GM12873 (cell line): ENCODE results near the gene FBXO11.

ENCODE experiments used
- TF ChIP-seq, protein P1 (sequence below): IDR thresholded peaks from 2 replicates; pipeline ENCODE4 v1.5.1; 2012; ENCODE audit warnings: low read depth, mild to moderate bottlenecking, moderate library complexity, low read length, control low read depth; ENCODE audit not compliant: insufficient read depth; ENCODE audit errors: missing control alignments

Gene FBXO11

DNA sequence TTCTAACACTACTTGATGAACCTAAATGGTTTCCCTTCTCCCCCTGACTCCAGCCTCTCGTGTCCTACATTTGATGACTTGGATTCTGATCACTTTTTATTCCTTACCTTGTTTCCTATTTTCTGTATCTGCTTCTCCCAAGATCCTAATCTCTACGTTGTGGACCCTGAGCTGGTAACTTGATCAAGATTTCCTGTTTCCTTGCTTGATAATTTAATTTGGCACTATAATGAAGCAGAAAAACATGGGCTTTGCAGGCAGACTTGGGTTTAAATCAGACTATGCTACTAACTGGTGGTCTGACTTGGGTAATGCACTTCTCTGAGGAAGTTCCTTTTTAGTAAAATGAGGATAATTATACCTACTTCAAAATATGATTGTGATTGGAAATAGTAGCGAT is 11.7 kb upstream of the FBXO11 start:
- TF ChIP-seq, protein P1, sequence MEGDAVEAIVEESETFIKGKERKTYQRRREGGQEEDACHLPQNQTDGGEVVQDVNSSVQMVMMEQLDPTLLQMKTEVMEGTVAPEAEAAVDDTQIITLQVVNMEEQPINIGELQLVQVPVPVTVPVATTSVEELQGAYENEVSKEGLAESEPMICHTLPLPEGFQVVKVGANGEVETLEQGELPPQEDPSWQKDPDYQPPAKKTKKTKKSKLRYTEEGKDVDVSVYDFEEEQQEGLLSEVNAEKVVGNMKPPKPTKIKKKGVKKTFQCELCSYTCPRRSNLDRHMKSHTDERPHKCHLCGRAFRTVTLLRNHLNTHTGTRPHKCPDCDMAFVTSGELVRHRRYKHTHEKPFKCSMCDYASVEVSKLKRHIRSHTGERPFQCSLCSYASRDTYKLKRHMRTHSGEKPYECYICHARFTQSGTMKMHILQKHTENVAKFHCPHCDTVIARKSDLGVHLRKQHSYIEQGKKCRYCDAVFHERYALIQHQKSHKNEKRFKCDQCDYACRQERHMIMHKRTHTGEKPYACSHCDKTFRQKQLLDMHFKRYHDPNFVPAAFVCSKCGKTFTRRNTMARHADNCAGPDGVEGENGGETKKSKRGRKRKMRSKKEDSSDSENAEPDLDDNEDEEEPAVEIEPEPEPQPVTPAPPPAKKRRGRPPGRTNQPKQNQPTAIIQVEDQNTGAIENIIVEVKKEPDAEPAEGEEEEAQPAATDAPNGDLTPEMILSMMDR, result no peak

DNA sequence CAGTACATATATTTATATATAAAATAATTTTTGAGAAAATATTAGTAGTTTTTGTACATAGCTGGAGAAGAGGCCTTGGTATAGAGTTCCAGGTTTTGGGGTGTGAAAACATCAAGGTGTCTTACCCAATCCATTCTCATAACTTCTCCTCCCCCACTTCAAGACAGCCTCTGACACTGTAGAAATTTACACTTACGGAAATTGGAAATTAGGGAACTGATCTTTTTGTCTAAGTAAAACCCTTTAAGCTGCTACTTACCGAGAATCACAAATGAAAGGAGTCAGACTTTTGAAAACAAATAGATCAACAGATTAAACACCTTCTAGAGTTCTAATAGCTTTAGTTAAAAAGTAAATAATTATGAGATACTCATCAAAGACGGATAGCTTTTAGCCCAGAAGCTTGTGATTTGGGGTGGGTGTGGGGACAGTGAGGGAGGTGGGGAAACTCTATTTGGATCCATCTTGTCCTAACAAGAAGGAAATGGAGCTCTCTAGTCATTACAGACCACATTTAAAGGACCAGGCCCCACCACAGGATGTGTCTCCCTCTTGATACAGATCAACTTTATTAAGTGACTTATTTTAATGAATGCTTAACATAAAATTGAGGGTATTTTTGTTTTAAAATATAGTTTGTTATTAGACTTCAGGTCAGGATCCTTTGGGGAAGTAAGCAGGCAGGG is 11.1 kb upstream of the FBXO11 start:
- TF ChIP-seq, protein P1, result no peak

DNA sequence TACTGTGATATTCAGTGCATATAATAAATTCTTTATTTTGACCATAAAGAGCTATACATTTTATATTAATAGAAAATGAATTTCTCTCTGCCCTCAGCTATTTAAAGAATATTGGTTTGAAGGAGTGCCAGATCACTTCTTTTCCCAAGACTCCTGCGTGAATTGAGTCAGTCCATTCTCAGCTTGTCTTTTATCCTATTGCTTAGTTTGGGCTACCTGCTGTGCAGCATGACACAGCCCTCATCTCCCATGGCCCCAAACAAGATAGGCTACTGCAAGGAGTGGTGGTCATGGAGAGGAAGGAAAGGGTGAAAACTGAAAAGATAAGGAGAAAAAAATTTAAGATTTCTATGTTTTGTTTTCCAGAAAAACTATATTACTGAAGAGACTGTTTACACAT is 10.1 kb upstream of the FBXO11 start:
- TF ChIP-seq, protein P1, result no peak

DNA sequence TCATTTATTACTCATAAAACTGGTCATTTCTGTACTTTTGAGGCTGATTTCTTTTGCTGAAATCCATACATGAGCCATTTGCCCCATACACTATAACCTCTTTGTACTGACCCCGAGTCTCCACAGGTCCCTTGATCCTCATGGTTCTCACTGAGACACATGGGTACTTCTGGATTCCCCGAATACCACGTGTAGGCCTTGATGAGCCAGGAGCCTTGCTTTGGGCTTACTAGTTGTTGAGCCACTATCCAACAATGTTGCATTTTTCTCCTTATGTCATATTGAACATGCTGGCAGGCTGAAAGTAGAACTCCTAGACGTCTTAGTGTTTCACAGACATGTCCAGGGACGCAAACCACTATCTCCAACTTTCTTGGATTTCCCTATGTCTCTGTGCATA is 2.4 kb upstream of the FBXO11 start:
- TF ChIP-seq, protein P1, result no peak

DNA sequence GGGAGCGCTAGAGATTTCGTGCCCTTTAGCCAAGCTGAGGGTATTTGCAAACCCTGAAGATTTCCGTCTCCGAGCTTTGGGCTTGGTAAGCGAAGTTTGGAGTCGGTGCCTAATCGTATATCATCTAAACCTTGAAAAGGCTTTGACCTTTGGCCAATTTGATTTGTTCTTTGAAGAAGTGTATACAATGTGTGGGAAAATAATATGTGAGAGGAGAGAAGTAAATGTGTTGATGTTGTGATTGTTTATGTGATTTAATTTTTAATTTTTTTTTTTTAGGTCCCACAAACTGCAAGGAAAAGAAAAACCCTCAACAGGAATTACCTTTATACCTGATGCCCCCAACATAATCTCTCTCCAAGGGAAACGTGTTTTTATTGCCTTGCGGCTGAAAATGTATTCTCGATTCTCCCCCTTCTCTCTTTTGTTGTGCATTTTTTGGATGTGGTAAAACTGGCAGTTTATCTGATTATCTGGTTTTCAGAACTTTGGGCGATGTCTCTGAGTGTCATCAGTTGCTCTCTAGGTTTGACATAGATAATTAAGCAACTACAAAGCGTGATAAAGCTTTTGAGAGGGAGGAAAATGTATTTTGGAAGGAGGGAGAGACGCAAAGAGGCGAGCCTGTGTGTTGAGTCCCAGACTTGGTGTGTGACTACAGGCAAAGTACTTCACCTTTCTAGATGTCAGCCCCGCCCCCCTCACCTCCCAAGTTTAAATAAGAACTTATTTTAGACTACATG is 912 bp upstream of the FBXO11 start:
- TF ChIP-seq, protein P1, result no peak

DNA sequence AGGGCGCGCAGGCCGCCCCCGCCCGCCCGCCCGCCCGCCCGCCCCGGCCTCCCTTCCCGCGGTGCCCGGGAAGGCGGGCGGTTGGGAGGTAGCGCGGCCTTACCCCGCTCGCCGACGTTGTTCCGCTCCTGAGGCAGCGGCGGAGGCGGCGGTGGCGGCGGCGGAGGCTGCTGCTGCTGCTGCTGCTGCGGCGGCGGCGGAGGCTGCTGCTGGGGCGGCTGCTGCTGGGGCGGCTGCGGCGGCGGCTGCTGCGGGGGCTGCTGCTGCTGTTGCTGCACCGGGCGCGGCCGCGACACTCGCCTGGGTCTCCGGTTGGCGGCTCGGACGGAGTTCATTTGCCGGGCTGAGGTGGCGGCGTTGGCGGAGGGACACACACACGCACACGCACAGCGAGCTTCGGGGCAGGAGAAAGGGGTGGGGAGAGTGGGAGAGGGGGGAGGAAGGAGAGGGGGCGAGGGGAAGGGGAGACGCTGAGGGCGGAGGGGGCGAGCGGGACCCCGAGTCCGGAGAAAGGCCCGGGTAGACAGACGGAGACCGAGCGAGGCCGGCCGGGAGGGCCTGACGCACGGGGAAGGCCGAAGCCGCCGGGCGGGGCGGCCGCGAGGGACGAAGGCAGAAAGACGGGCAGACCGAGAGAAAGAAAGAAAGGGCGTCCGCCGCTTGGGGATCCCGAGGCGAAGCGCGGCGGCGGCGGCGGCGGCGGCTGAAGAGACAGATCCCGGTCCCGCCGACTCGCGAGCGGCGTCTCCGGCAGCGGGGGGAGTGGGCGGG is 727 bp downstream of the FBXO11 start:
- TF ChIP-seq, protein P1, result no peak
